GM12878 (cell line): ENCODE results near the gene PRC1. TPM values are rescaled to one million over a fixed set of nuclear protein-coding genes. Genes with fewer than 3 reads are reported as not detected.
A peak's percentile ranks its signal among the peaks of the same experiment; 100 is the strongest.

Source experiments
- ATAC-seq: fragments of 200-7000 bp; cut with Tn5 transposase; 3 replicates; pipeline ENCODE4 v1.9.1; 2020; ENCODE audit warnings: mild to moderate bottlenecking, moderate library complexity
- BruUV-seq: library from RNA; stranded (reverse); fragments of 400-500 nt; replicated peaks from 2 replicates; lab custom pipeline; 2021; lab: Mats Ljungman, UMichigan
- CTCF ChIA-PET: fragments of 300-600 bp; sonication (Branson Sonifier 250); formaldehyde crosslinking; extraction: SDS; loops from one replicate; lab custom pipeline; 2021; ENCODE audit warnings: inconsistent platforms; lab: Yijun Ruan, JAX
- POLR2A ChIA-PET: fragments of 350-600 bp; formaldehyde crosslinking; extraction: SDS; loops from one replicate; lab custom pipeline; 2021; ENCODE audit warnings: inconsistent platforms; lab: Charles Lee
- RAD21 ChIA-PET: fragments of 300-600 bp; sonication (Branson Sonifier 250); formaldehyde crosslinking; loops from one replicate; lab custom pipeline; 2023; ENCODE audit warnings: antibody characterized with exemption; ENCODE audit not compliant: unreplicated experiment; lab: Charles Lee
- SMC1A ChIA-PET: fragments of 300-600 bp; sonication (Branson Sonifier 250); formaldehyde crosslinking; loops from one replicate; lab custom pipeline; 2023; ENCODE audit not compliant: unreplicated experiment, uncharacterized antibody; lab: Charles Lee
- DNase-seq: peaks from one replicate; pipeline ENCODE4 v3.0.0-alpha.2; 2011; ENCODE audit warnings: low read depth, low spot score
- FAIRE-seq: peaks from 3 replicates; lab custom pipeline; 2011; peaks lifted over from hg19 to GRCh38; lab: Jason Lieb, UNC
- H2AFZ ChIP-seq: 2 replicates; pipeline ENCODE4 v1.6.0; 2011; ENCODE audit warnings: low read depth, low read length, control low read depth; ENCODE audit not compliant: control insufficient read depth
- H3K27ac ChIP-seq: 2 replicates; pipeline ENCODE4 v1.5.1; 2011; ENCODE audit warnings: control low read depth; ENCODE audit not compliant: control insufficient read depth, insufficient read depth
- H3K27me3 ChIP-seq, 2 experiments: replicated peaks in 1 of 2; 2 replicates each; pipeline versions ENCODE4 v1.6.0 to v1.6.1; 2011; ENCODE audit warnings: low read length in 1 of 2; ENCODE audit not compliant: control insufficient read depth in 2 of 2, insufficient read depth in 2 of 2
- H3K36me3 ChIP-seq, 2 experiments: 2 replicates each; pipeline ENCODE4 v1.5.1; 2011; ENCODE audit warnings: low read length in 1 of 2; ENCODE audit not compliant: control insufficient read depth in 2 of 2, insufficient read depth in 2 of 2
- H3K4me1 ChIP-seq: 2 replicates; pipeline ENCODE4 v1.6.1; 2011; ENCODE audit warnings: mild to moderate bottlenecking, low read length, moderate library complexity, mixed read lengths; ENCODE audit not compliant: control insufficient read depth, insufficient read depth
- H3K4me2 ChIP-seq: 2 replicates; pipeline ENCODE4 v1.6.0; 2011; ENCODE audit warnings: control low read depth; ENCODE audit not compliant: control insufficient read depth, insufficient read depth
- H3K4me3 ChIP-seq: fragments of 200-600 bp; sonication (generic); 2 replicates; pipeline ENCODE4 v1.5.1; 2016
- H3K79me2 ChIP-seq: 2 replicates; pipeline ENCODE4 v1.6.0; 2011; ENCODE audit warnings: low read length; ENCODE audit not compliant: control insufficient read depth, insufficient read depth
- H3K9ac ChIP-seq: 2 replicates; pipeline ENCODE4 v1.8.0; 2011; ENCODE audit warnings: low read length, control low read depth, mixed read lengths; ENCODE audit not compliant: control insufficient read depth, insufficient read depth
- H3K9me3 ChIP-seq: replicated peaks from 3 replicates; pipeline ENCODE4 v1.5.1; 2011; ENCODE audit warnings: mild to moderate bottlenecking, low read length; ENCODE audit not compliant: control insufficient read depth, insufficient read depth
- H4K20me1 ChIP-seq: 2 replicates; pipeline ENCODE4 v1.6.0; 2011; ENCODE audit not compliant: control insufficient read depth, insufficient read depth
- ATF2 ChIP-seq: IDR thresholded peaks from 2 replicates; pipeline ENCODE4 v1.6.1; 2012; ENCODE audit warnings: low read length, inconsistent platforms
- CEBPB ChIP-seq, 2 experiments: fragments of 150-350 bp in 1 of 2; IDR thresholded peaks; 2 replicates each; pipeline ENCODE4 v1.6.1; 2012 to 2014; ENCODE audit warnings: low read depth in 2 of 2, low read length in 2 of 2, borderline replicate concordance in 1 of 2, inconsistent platforms in 1 of 2
- GATAD2B ChIP-seq: fragments of 450-650 bp; conservative IDR thresholded peaks from 2 replicates; pipeline ENCODE4 v1.6.1; 2017; ENCODE audit warnings: low read depth, mild to moderate bottlenecking, moderate library complexity
- HDAC2 ChIP-seq: fragments of 200-600 bp; sonication (generic); IDR thresholded peaks from 2 replicates; pipeline ENCODE4 v1.6.1; 2017
- IRF3 ChIP-seq: fragments of 450-650 bp; IDR thresholded peaks from 2 replicates; pipeline ENCODE4 v1.6.1; 2014; ENCODE audit warnings: mild to moderate bottlenecking
- IRF4 ChIP-seq: IDR thresholded peaks from 2 replicates; pipeline ENCODE4 v1.6.1; 2011; ENCODE audit warnings: low read depth, low read length
- NFYA ChIP-seq: IDR thresholded peaks from 2 replicates; pipeline ENCODE4 v1.6.1; 2011; ENCODE audit warnings: low read depth, mild to moderate bottlenecking, low read length, improper control_type of control experiment, borderline replicate concordance
- PBX3 ChIP-seq: IDR thresholded peaks from 2 replicates; pipeline ENCODE4 v1.6.1; 2011; ENCODE audit warnings: mild to moderate bottlenecking, low read depth, low read length, moderate library complexity; ENCODE audit not compliant: insufficient replicate concordance
- RBBP5 ChIP-seq: fragments of 200-600 bp; sonication (generic); conservative IDR thresholded peaks from 2 replicates; pipeline ENCODE4 v1.6.1; 2016
- SUPT20H ChIP-seq: IDR thresholded peaks from 2 replicates; pipeline ENCODE4 v1.6.1; 2011; ENCODE audit warnings: low read depth, mild to moderate bottlenecking, low read length, moderate library complexity, borderline replicate concordance; ENCODE audit not compliant: control insufficient read depth
- TARDBP ChIP-seq: IDR thresholded peaks from 2 replicates; pipeline ENCODE4 v1.6.1; 2016; ENCODE audit warnings: borderline replicate concordance
- TBL1XR1 ChIP-seq: IDR thresholded peaks from 2 replicates; pipeline ENCODE4 v1.6.1; 2012; ENCODE audit warnings: low read depth, low read length, improper control_type of control experiment
- ZBTB40 ChIP-seq: fragments of 450-650 bp; IDR thresholded peaks from 2 replicates; pipeline ENCODE4 v1.6.1; 2016; ENCODE audit warnings: mild to moderate bottlenecking, moderate library complexity, borderline replicate concordance
- WGBS: methylation state at CpG from one replicate; pipeline ENCODE4 v1.1.6; 2016; ENCODE audit warnings: low lambda C conversion rate; ENCODE audit not compliant: insufficient replicate concordance, insufficient coverage; ENCODE audit errors: missing lambda C conversion rate; 5-methylcytosine and 5-hydroxymethylcytosine counted together
- in situ Hi-C: fragments of 300-500 bp; cut with MboI; formaldehyde crosslinking; loops from 9 replicates; pipeline ENCODE4 v1.14.3; 2018; ENCODE audit warnings: mixed read lengths
- intact Hi-C: fragments of 100-400 bp; cut with micrococcal nuclease; formaldehyde crosslinking; loops from one replicate; pipeline ENCODE4 v1.14.2; 2022; ENCODE audit not compliant: unreplicated experiment
- polyA plus RNA-seq, 11 experiments: library from polyadenylated mRNA; depleted of rRNA in 4 of 11; unstranded in 6 of 11; stranded (reverse) in 5 of 11; fragments of >200 nt; fragmentation: Nextera tagmentation in 4 of 11; fragmentation: Illumina TruSeq in 1 of 11; extraction: Ambion mirVana in 4 of 11; extraction: Trizol in 1 of 11; gene quantifications; 1 replicate in 1 of 11; 2 replicates in 10 of 11; pipeline versions ENCODE4 v1.2.1 to v1.2.3, GENCODE V29; 2011 to 2016; ENCODE audit warnings: inconsistent platforms in 2 of 11, missing spikeins in 2 of 11, low read depth in 1 of 11
- total RNA-seq, 4 experiments: library from RNA; depleted of rRNA in 3 of 4; stranded (reverse); fragments of >200 nt in 3 of 4; fragmentation: Illumina TruSeq in 1 of 4; extraction: Trizol in 1 of 4; gene quantifications; 2 replicates each; pipeline versions ENCODE4 v1.2.1 to v1.2.3, GENCODE V29; 2013 to 2021

Gene PRC1
- total and polyA plus RNA-seq, 10 of the 15 experiments (the other 5 are each of a cell fraction or from before 2014, with no cell fraction given) = 100 to 241 (median 131) TPM

- Histone ChIP-seq H3K27ac (peak within 1 kb of the TSS; percentile 85), H3K36me3 (no peaks in the 10 kb centered on the region), H3K4me1 (peaks cover 35% of the 10 kb centered on the region), H3K9ac (peak within 1 kb of the TSS; percentile 93), H2AFZ (peak within 1 kb of the TSS; percentile 98), H3K4me2 (peak within 1 kb of the TSS; percentile 87), H3K79me2 (peaks cover 31% of the 10 kb centered on the region), H3K4me3 (peak within 1 kb of the TSS; percentile 90), H3K27me3 (no peaks in the 10 kb centered on the region), H3K9me3 (no peaks in the 10 kb centered on the region), H4K20me1 (no peaks in the 10 kb centered on the region; the same call in 1 of the 2 replicates)
- peak; percentile 97 for FAIRE-seq
- intact Hi-C loops = loop anchor here (1.0 to 10.0 kb wide), 5 partner anchors 77 to 612 kb away; partner anchors contain the start of gene BLM
- ChIA-PET SMC1A (interaction anchor here (0.5 to 9.2 kb wide), 32 partner anchors 9 to 613 kb away, joined by 3 to 225 read pairs (median 4); partner anchors contain the start of genes BLM, MAN2A2 and RCCD1), RAD21 (interaction anchor here (0.5 to 7.2 kb wide), 35 partner anchors 8 to 775 kb away, joined by 3 to 193 read pairs (median 4); partner anchors contain the start of genes BLM, CIB1, FES and GDPGP1), CTCF (interaction anchor here (0.6 to 18.1 kb wide), 72 partner anchors 9 to 718 kb away, joined by 3 to 480 read pairs (median 4); partner anchors contain the start of genes BLM, FES, MAN2A2 and NGRN), POLR2A (interaction anchor here (0.6 to 7.0 kb wide), 18 partner anchors 9 to 781 kb away, joined by 3 to 113 read pairs (median 4); partner anchors contain the start of genes BLM, MAN2A2 and RCCD1)
- BruUV-seq = TSS peak; percentile 55
- WGBS = under 1% methylated on average over 52 of the region's 52 CpGs
- DNase-seq = peak; percentile 63
- in situ Hi-C loops = no loop called here
- ATAC-seq = peak; percentile 74
- TF ChIP-seq NFYA = no peak
- no peak for TF ChIP-seq RBBP5
- TF ChIP-seq HDAC2 = no peak
- TF ChIP-seq PBX3 = peak; percentile 42
- peak; percentile 76 for TF ChIP-seq TBL1XR1
- peak; percentile 18; the same call in 1 of the 2 replicates for TF ChIP-seq ZBTB40
- no peak for TF ChIP-seq ATF2
- TF ChIP-seq SUPT20H = no peak
- TF ChIP-seq CEBPB (IDR thresholded peaks at IDR 0.05; ENCODE audit: borderline replicate concordance in 1 of 2, low read depth in 2 of 2, low read length in 2 of 2) = no peak
- 0 out of 2 replicates have a peak, but pooled peaks have one; percentile 20 for TF ChIP-seq IRF4
- TF ChIP-seq GATAD2B = peak; percentile 39; the same call in 1 of the 2 replicates
- TF ChIP-seq IRF3 = no peak
- TF ChIP-seq TARDBP = peak; percentile 64; the same call in 1 of the 2 replicates
Measured at GRCh38 chr15:90931828-90932659, 62.3 kb downstream of the PRC1 start, which contains the start of gene HDDC3. TSS of gene HDDC3 (minus strand) at chr15:90932549. CDS start at chr15:90932540, 9 bp downstream.
